Ovary (tissue), 1 donor: Measurements from ENCODE around the gene RIF1.

Experiments
- EP300 ChIP-seq: sonication (generic); formaldehyde crosslinking; IDR thresholded peaks from one replicate; pipeline ENCODE4 v1.6.1; 2017; ENCODE audit warnings: antibody characterized with exemption
- POLR2A ChIP-seq: fragments of 450-650 bp; IDR thresholded peaks from one replicate; pipeline ENCODE4 v1.6.1; 2017; ENCODE audit warnings: antibody characterized with exemption, mild to moderate bottlenecking, moderate library complexity

GRCh38 chr2:151475071-151475470, 65.4 kb downstream of the RIF1 start:
- TF ChIP-seq EP300: no peak
- no peak for TF ChIP-seq POLR2A
